GM12892 (cell line): ENCODE results near the gene LYVE1.

Source experiments
- POLR2AphosphoS5 ChIP-seq: IDR thresholded peaks from 2 replicates; pipeline ENCODE4 v1.6.1; 2011; ENCODE audit warnings: low read depth, low read length, control low read depth
- TAF1 ChIP-seq: IDR thresholded peaks from 2 replicates; pipeline ENCODE4 v1.6.1; 2011; ENCODE audit warnings: low read depth, mild to moderate bottlenecking, control low read depth, low read length, borderline replicate concordance

DNA sequence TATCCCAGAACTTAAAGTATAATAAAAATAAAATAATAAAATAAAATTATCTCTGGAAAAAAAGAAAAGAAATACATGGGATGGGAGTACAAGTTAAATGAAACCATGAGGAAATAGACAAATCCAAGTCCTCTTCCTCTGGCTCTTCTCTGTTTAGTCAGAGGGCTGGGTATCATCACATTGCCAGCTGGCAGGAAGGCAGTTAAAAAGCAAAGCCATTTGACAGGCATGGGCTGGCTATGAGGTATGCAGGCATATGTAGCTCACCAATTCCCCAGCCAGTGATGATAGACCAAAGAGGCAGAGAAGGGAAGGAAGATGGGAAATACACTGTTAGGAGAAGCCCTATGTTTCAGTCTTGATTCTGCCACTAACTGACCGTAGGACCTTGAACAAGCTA lies 6.5 kb downstream of the LYVE1 start:
- TF ChIP-seq TAF1, result no peak
- TF ChIP-seq POLR2AphosphoS5, result no peak
